GM21390 (cell line): ENCODE results near the gene PHKA2.
"Not testable (repeated sequence)": the region's sequence is repeated elsewhere in the genome, so short reads cannot be mapped to it uniquely, and the experiment has no call there.

Source experiments
- ATAC-seq: cut with Tn5 transposase; IDR thresholded peaks from one replicate; pipeline ENCODE4 v1.9.1; 2021; ENCODE audit not compliant: unreplicated experiment

Gene PHKA2

DNA sequence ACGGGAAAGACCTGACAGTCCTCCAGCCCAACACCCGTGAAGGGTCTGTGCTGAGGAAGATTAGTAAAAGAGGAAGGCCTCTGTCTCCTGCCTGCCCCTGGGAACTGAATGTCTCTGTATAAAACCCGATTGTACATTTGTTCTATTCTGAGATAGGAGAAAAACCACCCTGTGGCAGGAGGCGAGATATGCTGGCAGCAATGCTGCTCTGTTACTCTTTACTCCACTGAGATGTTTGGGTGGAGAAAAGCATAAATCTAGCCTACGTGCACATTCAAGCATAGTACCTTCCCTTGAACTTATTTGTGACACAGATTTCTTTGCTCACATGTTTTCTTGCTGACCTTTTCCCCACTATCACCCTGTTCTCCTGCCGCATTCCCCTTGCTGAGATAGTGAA is 3.7 kb downstream of the PHKA2 start:
- ATAC-seq = not testable (repeated sequence)

DNA sequence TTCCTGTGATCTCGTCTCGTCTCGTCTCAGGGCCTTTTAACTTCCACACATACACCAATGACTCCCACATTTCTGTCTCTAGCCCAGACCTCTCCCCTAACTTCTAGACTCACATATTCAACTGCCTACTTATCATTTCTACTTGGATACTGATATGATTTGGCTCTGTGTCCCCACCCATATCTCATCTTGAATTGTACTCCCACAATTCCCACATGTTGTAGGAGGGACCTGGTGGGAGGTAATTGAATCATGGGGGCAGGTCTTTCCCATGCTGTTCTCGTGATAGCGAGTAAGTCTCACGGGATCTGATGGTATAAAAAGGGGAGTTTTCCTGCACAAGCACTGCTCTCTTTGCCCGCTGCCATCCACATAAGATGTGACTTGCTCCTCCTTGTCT is 8.9 kb downstream of the PHKA2 start:
- ATAC-seq = no peak

DNA sequence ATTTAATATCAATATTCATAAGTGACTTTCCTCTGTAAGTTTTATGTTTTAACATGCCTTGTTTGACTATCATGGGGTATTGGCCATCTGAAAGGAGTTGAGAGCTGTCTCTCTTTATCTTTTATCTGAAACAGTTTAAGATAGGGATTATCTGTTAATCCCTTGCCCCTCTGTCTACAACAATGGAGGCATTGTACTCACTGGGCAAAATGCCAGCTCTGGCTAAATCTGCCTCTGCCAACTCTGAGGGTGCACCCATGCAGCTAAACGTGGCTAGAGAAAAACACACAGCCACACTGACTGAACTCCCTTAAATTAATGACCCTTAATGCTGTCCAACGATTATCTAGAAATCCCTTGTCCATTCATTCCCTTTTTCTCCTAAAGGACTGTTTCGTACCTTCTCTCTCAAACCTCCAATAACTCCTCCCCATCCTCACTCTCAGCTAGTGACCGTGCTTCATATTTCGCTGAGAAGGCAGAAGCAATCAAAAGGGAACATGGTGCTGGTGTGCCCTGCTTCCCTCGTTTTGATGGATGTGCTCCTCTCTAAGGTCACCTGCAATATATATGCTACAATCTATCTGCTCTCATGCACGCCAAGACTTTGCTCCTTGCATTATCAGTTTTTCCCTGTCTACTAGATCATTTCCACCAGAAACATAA is 10.3 kb downstream of the PHKA2 start:
- no peak for ATAC-seq

- no peak for ATAC-seq
Observed at GRCh38 chrX:18971506-18971905, 12.4 kb downstream of the PHKA2 start.

DNA sequence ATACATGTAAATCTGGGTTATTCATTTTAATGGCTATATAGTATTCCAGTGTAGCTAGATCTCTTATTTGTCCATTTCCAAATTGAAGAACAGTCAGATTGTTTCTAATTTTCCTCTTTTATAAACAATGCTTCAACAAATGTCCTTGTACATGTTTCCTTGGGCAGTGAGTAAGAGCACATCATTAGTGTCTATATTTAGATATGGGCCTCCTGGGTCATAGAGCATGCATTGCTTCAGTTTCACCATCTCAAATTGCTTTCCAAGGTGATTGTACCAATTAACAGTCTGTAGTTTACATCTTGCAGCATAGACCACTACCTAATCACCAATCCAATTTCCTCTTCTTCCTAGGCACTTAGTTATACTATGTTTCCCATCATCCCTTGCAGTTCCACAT is 13.4 kb downstream of the PHKA2 start:
- ATAC-seq = no peak

GRCh38 chrX:18966624-18967023 is 17.3 kb downstream of the PHKA2 start:
- ATAC-seq = no peak

GRCh38 chrX:18964901-18965300 is 19.0 kb downstream of the PHKA2 start:
- no peak for ATAC-seq

GRCh38 chrX:18964026-18964425 is 19.9 kb downstream of the PHKA2 start:
- ATAC-seq = no peak

DNA sequence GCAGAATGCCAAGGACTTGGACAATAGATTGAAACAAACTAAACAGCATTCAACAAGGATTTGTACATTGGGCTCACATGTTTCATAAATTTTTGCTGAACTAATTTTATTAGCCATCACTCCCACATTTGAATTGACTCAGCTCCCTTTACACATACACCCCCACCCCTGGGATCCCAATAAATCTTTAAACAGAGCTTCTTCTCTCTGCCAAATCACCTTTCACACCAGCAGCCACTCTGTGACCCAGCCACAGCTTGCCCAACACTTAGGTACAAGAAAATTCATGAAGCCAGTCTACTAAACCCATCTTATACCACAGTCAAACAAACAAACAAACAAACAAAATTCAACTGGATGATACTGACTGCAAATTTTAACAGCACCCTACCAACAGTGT is 21.6 kb downstream of the PHKA2 start:
- no peak for ATAC-seq

DNA sequence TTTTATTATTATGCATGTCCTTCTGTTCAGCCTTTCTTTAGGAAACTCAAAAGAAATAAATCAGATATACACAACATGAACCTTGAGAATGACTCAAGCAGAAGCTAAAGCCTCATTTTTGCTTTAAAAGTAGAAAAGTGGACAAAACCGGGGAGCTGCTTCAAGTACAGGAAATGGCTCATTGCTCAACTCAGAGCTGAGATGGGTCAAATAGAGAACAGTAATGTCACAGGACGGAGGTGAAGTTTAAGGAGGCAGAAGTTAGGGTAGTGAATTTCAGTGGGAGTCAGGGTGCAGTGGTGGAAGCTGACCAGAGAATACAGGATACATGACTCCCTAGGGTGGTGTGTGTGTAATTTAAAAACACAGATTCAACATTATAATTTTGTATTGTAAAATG is 22.2 kb downstream of the PHKA2 start:
- ATAC-seq = no peak

- no peak for ATAC-seq
Observed at GRCh38 chrX:18956303-18957032, 27.4 kb downstream of the PHKA2 start.

DNA sequence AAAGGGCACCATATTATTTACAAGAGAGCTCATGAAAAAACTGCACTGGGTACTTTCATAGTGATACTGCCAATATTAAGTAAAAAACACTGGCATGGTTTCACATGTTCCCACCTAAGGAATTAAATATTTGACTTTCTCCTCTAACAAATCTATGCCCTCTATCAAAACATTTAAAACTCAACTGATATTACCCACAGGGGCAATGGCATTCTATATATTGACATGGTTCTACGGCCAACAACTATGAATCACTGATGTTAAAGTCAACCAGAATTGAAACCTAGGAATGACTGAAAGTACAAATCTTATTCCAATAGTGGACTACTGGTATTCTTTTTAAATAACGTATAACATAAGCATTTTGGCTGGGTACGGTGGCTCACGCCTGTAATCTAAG is 28.2 kb downstream of the PHKA2 start:
- no peak for ATAC-seq

DNA sequence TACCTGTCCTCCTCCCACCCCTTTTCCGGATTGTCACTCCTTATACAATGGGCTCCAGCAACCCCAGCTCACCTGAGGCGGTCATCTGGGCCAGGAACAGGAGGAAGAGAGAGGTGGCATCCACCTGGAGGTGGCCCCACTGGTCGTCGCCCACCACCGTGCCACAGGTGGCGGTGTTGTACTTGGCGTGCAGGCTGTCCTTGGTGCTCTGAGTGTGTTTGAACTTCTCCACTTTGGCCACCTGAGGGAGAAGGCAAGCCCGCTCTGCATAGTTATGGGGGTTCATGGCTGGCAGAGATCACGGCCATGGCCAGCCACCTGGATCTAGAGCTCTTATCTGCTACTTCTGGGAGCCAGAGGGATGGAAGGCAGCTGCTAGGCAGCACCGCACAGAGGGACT is 32.9 kb downstream of the PHKA2 start:
- no peak for ATAC-seq

- ATAC-seq = no peak
Observed at GRCh38 chrX:18949944-18950301, 34.0 kb downstream of the PHKA2 start.

GRCh38 chrX:18949291-18949943 is 34.5 kb downstream of the PHKA2 start:
- ATAC-seq = no peak

DNA sequence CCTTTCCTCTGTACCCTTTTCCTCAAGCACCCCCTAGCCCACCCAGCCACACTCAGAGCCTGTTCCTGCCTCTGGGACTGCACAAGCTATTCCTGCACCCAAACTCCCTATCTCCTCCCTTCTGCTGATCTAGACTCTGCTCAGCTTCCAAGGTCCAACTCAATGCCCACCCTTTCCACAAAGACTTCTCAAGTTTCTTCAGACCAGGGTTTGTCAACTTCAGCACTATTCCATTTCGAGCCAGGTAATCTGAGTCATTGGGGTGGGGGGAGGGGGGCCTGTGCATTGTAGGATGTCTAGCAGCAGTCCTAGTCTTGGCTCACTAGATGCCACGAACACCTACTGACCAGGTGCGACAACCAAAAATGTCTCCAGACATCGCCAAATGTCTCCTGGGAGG is 37.3 kb downstream of the PHKA2 start:
- no peak for ATAC-seq

DNA sequence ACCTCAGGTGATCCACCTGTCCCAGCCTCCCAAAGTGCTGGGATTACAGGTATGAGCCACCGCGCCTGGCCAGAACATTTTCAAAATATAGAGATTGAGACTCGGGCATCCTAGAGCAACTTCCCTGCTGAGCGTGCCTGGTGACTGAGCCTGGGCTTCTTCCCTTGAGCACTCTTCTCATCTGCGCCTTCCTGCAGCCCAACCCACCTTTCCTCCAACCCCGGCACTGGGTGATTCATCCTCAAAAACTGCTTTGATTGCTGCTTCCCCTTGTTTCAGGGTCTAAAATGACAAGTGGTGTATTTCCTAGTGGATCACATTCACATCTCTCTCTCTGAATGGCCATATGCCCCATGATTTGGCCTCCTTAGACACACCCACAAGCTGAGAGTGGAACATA is 37.8 kb downstream of the PHKA2 start:
- no peak for ATAC-seq

DNA sequence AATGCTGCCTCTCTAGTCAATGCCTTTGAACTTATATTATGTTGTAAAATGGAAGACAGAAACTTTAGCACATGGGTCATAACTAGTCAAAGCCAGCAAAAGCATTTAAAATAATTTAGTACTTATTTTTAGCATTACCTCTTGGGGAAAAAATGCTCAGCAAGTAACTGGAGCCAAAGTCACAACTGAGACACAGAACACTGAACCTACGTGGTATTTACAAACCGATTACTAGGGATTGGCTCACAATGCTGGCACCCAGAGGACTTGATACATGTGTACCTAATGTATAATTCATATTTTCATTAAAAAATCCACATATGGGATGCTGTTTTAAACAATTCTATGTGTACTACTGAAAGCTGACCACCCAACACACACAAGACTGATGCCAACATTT is 38.4 kb downstream of the PHKA2 start:
- no peak for ATAC-seq

GRCh38 chrX:18944482-18944881 is 39.4 kb downstream of the PHKA2 start:
- no peak for ATAC-seq

DNA sequence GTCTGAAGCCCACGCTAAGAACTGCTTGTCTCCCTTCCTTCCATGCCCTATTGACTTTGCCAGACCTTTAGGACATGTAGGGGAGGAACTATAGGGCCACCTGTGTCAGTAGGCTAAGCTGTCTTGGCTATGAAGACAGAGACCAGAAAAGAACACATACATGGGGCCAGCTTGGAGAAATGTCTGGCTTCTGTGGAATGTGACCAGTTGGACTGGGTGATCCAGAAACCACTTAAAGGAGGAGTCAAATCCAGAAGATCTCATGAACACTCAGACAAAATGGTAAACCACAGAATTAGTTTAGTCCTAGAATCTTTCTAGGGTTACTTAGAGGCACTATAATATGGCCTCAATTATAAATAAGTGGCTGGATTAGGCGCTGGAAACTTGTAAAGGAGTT is 42.0 kb downstream of the PHKA2 start:
- no peak for ATAC-seq

GRCh38 chrX:18938710-18939109 is 45.2 kb downstream of the PHKA2 start:
- ATAC-seq = no peak

- ATAC-seq = no peak
Observed at GRCh38 chrX:18937173-18937572, 46.7 kb downstream of the PHKA2 start.
